Activated CD4-positive, alpha-beta T cell treated with anti-CD3 and anti-CD28 coated beads, Interleukin-2, Interleukin-4, amounts not matched to agents 100 ng/mL and 50 ng/mL, durations not matched to agents 16 hours and 8 hours (primary cell): ENCODE results near the gene OR13C5.
"Not testable (repeated sequence)": the region's sequence is repeated elsewhere in the genome, so short reads cannot be mapped to it uniquely, and the experiment has no call there.

Experiments
- DNase-seq: peaks from one replicate; pipeline ENCODE4 v3.0.0-alpha.2; 2020; ENCODE audit warnings: low spot score

The OR13C5 gene

GRCh38 chr9:104599313-104599712, at the start of gene OR13C5:
Gene OR13C5 (minus strand): TSS chr9:104599413. CDS start chr9:104599413, 0 bp downstream.
- DNase-seq: not testable (repeated sequence)

GRCh38 chr9:104635456-104635855, 36.2 kb upstream of the OR13C5 start:
- no peak for DNase-seq

- DNase-seq: no peak
Observed at GRCh38 chr9:104633976-104634520, 34.8 kb upstream of the OR13C5 start.

GRCh38 chr9:104625964-104626363, 26.8 kb upstream of the OR13C5 start:
- not testable (repeated sequence) for DNase-seq

- DNase-seq: no peak
Observed at GRCh38 chr9:104618104-104618503, 18.9 kb upstream of the OR13C5 start, which contains the start of gene OR13C9. Gene OR13C9 (minus strand): TSS chr9:104618204. CDS start chr9:104618204, 0 bp downstream.

- DNase-seq: no peak
Observed at GRCh38 chr9:104617418-104617817, 18.2 kb upstream of the OR13C5 start.

- no peak for DNase-seq
Observed at GRCh38 chr9:104611213-104611612, 12.0 kb upstream of the OR13C5 start.

- DNase-seq: no peak
Observed at GRCh38 chr9:104608336-104608735, 9.1 kb upstream of the OR13C5 start.

GRCh38 chr9:104606152-104606551, 6.9 kb upstream of the OR13C5 start:
- DNase-seq: no peak

- not testable (repeated sequence) for DNase-seq
Observed at GRCh38 chr9:104605527-104605926, 6.3 kb upstream of the OR13C5 start, which contains the start of gene OR13C2. Gene OR13C2 (minus strand): TSS chr9:104605627. CDS start chr9:104605627, 0 bp downstream.

- DNase-seq: no peak
Observed at GRCh38 chr9:104604801-104605200, 5.6 kb upstream of the OR13C5 start.

GRCh38 chr9:104598749-104599148, 464 bp downstream of the OR13C5 start:
- DNase-seq: not testable (repeated sequence)

GRCh38 chr9:104589626-104590025, 9.6 kb downstream of the OR13C5 start:
- DNase-seq: no peak

- DNase-seq: no peak
Observed at GRCh38 chr9:104586496-104587180, 12.6 kb downstream of the OR13C5 start.

- DNase-seq: no peak
Observed at GRCh38 chr9:104580562-104580961, 18.7 kb downstream of the OR13C5 start.

GRCh38 chr9:104577263-104577662, 21.9 kb downstream of the OR13C5 start:
- no peak for DNase-seq

- no peak for DNase-seq
Observed at GRCh38 chr9:104575456-104575855, 23.8 kb downstream of the OR13C5 start.

GRCh38 chr9:104572612-104573011, 26.6 kb downstream of the OR13C5 start:
- DNase-seq: no peak

GRCh38 chr9:104568868-104569267, 30.3 kb downstream of the OR13C5 start, which contains the start of gene OR13C8:
Gene OR13C8 (plus strand): TSS chr9:104569168. CDS start chr9:104569168, 0 bp downstream.
- no peak for DNase-seq

GRCh38 chr9:104564358-104564757, 34.9 kb downstream of the OR13C5 start:
- DNase-seq: no peak

- no peak for DNase-seq
Observed at GRCh38 chr9:104556830-104557634, 42.2 kb downstream of the OR13C5 start.

- DNase-seq: no peak
Observed at GRCh38 chr9:104555521-104555920, 43.7 kb downstream of the OR13C5 start.

GRCh38 chr9:104553261-104553660, 46.0 kb downstream of the OR13C5 start:
- DNase-seq: no peak
